Measurements from ENCODE around the gene ZNF141. TPM values are rescaled to one million over a fixed set of nuclear protein-coding genes. Genes with fewer than 3 reads are reported as not detected.

The ZNF141 gene
- total and polyA plus RNA-seq, 10 of the 15 experiments (the other 5 are each of a cell fraction or from before 2014, with no cell fraction given), result 3.9 to 25.2 (median 10.6) TPM

DNA sequence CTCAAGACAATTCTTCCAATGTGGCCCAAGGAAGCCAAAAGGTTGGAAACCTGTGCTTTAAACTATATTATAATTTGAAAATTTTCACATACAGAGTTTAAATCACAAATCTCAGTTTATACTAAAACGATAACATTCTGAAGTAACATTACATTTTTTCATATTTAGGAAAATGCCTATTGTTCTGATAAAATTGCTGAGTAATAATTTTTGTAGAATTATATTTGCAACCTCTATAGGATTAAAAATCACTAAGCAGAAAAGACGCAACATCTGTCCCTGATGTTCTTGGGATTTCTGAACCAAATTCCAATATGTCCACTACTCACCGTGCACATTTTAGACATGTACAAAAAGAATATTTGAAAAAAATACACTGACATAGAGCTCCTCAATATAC lies 42.9 kb upstream of the ZNF141 start (continued):
- TF ChIP-seq MXI1 (IDR thresholded peaks at IDR 0.05; ENCODE audit: low read depth, low read length) (no peak), KAT2A (conservative IDR thresholded peaks at IDR 0.05; ENCODE audit: control insufficient read depth, low read depth, low read length) (no peak), SMAD5 (IDR thresholded peaks at IDR 0.05; ENCODE audit: low read depth) (no peak), ZZZ3 (IDR thresholded peaks at IDR 0.05; ENCODE audit: control insufficient read depth, insufficient read length, low read depth) (no peak), PAX8 (IDR thresholded peaks at IDR 0.05) (no peak), TCF12 (IDR thresholded peaks at IDR 0.05; ENCODE audit: low read depth, low read length) (no peak)
- TF ChIP-seq, protein P1, sequence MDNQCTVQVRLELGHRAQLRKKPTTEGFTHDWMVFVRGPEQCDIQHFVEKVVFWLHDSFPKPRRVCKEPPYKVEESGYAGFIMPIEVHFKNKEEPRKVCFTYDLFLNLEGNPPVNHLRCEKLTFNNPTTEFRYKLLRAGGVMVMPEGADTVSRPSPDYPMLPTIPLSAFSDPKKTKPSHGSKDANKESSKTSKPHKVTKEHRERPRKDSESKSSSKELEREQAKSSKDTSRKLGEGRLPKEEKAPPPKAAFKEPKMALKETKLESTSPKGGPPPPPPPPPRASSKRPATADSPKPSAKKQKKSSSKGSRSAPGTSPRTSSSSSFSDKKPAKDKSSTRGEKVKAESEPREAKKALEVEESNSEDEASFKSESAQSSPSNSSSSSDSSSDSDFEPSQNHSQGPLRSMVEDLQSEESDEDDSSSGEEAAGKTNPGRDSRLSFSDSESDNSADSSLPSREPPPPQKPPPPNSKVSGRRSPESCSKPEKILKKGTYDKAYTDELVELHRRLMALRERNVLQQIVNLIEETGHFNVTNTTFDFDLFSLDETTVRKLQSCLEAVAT (IDR thresholded peaks at IDR 0.05), result no peak
- TF ChIP-seq, protein P2, sequence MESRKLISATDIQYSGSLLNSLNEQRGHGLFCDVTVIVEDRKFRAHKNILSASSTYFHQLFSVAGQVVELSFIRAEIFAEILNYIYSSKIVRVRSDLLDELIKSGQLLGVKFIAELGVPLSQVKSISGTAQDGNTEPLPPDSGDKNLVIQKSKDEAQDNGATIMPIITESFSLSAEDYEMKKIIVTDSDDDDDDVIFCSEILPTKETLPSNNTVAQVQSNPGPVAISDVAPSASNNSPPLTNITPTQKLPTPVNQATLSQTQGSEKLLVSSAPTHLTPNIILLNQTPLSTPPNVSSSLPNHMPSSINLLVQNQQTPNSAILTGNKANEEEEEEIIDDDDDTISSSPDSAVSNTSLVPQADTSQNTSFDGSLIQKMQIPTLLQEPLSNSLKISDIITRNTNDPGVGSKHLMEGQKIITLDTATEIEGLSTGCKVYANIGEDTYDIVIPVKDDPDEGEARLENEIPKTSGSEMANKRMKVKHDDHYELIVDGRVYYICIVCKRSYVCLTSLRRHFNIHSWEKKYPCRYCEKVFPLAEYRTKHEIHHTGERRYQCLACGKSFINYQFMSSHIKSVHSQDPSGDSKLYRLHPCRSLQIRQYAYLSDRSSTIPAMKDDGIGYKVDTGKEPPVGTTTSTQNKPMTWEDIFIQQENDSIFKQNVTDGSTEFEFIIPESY (IDR thresholded peaks at IDR 0.05), result no peak
- TF ChIP-seq, protein P3, sequence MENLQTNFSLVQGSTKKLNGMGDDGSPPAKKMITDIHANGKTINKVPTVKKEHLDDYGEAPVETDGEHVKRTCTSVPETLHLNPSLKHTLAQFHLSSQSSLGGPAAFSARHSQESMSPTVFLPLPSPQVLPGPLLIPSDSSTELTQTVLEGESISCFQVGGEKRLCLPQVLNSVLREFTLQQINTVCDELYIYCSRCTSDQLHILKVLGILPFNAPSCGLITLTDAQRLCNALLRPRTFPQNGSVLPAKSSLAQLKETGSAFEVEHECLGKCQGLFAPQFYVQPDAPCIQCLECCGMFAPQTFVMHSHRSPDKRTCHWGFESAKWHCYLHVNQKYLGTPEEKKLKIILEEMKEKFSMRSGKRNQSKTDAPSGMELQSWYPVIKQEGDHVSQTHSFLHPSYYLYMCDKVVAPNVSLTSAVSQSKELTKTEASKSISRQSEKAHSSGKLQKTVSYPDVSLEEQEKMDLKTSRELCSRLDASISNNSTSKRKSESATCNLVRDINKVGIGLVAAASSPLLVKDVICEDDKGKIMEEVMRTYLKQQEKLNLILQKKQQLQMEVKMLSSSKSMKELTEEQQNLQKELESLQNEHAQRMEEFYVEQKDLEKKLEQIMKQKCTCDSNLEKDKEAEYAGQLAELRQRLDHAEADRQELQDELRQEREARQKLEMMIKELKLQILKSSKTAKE (IDR thresholded peaks at IDR 0.05; ENCODE audit: low read depth, poor library complexity, severe bottlenecking), result no peak
